T-helper 2 cell treated with Interferon-gamma antibody and Interleukin-4, amounts not matched to agents 5 μg/mL and 100 μg/mL, for 36 hours (primary cell): ENCODE measurements around the gene CLEC16A.

Experiments
- DNase-seq: peaks from one replicate; pipeline ENCODE4 v3.0.0; 2021; ENCODE audit warnings: low spot score
- H3K27ac Mint-ChIP-seq: one replicate; pipeline ENCODE4 v1.8.0; 2021; ENCODE audit warnings: mild to moderate bottlenecking, mixed read lengths
- H3K27me3 Mint-ChIP-seq: one replicate; pipeline ENCODE4 v1.8.0; 2021; ENCODE audit warnings: low read depth, mixed read lengths
- H3K36me3 Mint-ChIP-seq: one replicate; pipeline ENCODE4 v1.8.0; 2021; ENCODE audit warnings: low read depth, mixed read lengths
- H3K4me1 Mint-ChIP-seq: one replicate; pipeline ENCODE4 v1.8.0; 2021; ENCODE audit warnings: low read depth, mixed read lengths
- H3K4me3 Mint-ChIP-seq: one replicate; pipeline ENCODE4 v1.8.0; 2022; ENCODE audit warnings: mild to moderate bottlenecking, moderate library complexity, mixed read lengths
- H3K9me3 Mint-ChIP-seq: one replicate; pipeline ENCODE4 v1.8.0; 2021; ENCODE audit warnings: mixed read lengths

CLEC16A gene

DNA sequence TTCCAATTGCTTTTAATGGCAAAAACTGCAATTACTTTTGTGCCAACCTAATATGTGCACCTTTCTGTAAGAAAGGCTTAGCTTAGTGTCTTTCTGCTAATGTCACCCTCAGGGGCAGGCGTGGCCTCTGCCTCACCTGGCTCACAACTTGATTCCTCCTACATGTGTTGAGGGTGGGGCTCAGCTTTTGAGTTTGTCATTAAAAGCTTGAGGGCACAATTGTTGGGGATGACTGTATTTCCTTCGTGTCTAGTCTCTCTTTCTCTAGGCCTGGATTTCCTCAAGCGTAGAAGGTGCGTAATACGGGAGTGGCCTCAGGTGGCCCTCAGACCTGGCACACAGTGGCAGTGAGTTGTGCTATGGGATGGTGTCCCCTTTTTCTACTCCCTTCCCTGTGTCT, 94.4 kb downstream of the CLEC16A start:
- Mint-ChIP-seq H3K9me3 (no peaks in the 10 kb centered on the region), H3K4me3 (no peak overlapping the region), H3K4me1 (peaks cover 31% of the 10 kb centered on the region), H3K27ac (no peak overlapping the region), H3K36me3 (peaks cover 62% of the 10 kb centered on the region), H3K27me3 (no peaks in the 10 kb centered on the region)
- no peak for DNase-seq

DNA sequence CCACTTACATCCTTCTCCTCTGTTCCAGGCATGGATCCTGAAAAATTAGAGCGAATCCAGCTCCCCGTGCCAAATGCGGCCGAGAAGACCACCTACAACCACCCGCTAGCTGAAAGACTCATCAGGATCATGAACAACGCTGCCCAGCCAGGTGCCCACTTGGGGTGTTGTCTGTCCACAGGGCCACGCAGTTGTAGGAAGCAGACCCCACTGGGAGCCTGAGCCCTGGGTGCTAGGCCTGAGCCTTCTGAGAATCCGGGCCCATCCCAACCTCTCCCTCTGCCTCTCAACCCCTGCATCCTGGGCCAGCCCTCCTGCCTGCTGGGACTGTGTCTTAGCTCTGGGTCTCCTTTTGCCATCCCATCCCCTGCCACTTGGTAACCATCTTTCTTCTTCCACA, 95.4 kb downstream of the CLEC16A start:
- Mint-ChIP-seq H3K4me3 (no peak overlapping the region), H3K4me1 (peaks cover 22% of the 10 kb centered on the region), H3K27me3 (no peaks in the 10 kb centered on the region), H3K36me3 (peaks cover 57% of the 10 kb centered on the region), H3K9me3 (no peaks in the 10 kb centered on the region), H3K27ac (peak overlapping the region; percentile 13)
- DNase-seq = no peak

DNA sequence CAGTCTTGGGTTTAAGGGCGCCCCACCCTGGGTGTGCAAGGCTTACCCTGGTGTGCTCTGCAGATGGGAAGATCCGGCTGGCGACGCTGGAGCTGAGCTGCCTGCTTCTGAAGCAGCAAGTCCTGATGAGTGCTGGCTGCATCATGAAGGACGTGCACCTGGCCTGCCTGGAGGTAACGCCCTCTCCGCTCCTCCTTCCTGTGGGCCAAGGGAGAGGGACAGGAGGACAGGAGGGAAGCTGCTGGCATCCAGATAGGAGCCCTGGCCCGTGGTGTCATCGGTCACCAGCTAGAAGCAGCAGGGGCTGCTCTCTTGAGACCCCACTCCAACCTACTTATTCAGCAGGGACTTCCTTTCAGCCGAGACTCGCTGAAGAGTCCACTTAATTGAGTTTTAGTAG, 97.8 kb downstream of the CLEC16A start:
- peaks cover 57% of the 10 kb centered on the region for H3K36me3 Mint-ChIP-seq
- peaks cover 34% of the 10 kb centered on the region for H3K4me1 Mint-ChIP-seq
- H3K27me3 Mint-ChIP-seq = no peaks in the 10 kb centered on the region
- H3K27ac Mint-ChIP-seq = no peak overlapping the region
- no peak for DNase-seq
- no peaks in the 10 kb centered on the region for H3K9me3 Mint-ChIP-seq
- no peak overlapping the region for H3K4me3 Mint-ChIP-seq

DNA sequence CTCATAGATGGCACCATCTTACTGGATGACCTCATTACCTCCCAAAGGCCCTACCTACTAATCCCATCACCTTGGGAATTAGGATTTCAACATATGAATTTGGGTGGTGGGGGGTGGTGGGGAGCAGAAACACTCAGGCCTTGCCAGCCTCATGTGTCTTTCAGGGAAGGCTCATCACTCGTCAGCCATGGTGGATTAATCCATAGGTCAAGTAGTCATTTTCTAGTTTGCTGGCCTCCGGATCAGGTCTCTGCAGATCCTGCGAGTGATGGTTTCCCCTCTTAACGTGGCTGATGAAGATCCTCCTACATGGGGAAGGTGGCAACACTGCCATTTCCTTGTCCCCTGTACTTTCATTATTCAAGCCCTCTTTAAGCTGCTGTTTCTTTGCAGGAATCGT, 101.1 kb downstream of the CLEC16A start:
- no peaks in the 10 kb centered on the region for H3K9me3 Mint-ChIP-seq
- H3K4me3 Mint-ChIP-seq = no peak overlapping the region
- peaks cover 48% of the 10 kb centered on the region for H3K4me1 Mint-ChIP-seq
- H3K27ac Mint-ChIP-seq = no peak overlapping the region
- no peaks in the 10 kb centered on the region for H3K27me3 Mint-ChIP-seq
- peaks cover 61% of the 10 kb centered on the region for H3K36me3 Mint-ChIP-seq
- DNase-seq = no peak

DNA sequence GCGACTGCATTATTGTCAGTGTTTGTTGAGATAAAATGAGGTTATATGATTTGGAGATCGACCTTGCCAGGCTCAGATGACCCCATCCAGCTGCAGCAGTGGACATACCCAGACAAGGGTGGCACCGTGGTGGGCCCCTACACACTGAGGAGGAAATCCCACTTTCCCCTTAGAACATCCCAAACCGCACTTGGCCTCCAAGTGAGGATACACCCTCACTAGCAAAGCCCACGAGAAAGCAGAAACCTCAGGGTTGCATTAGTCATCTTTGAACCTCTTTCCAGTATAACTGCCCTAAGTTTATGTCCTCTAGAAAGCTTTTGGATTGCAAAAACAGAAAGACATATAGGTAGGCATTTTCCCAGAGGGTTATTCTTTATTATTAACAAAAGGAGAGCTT, 101.5 kb downstream of the CLEC16A start:
- Mint-ChIP-seq H3K4me1 (peaks cover 53% of the 10 kb centered on the region), H3K27me3 (no peaks in the 10 kb centered on the region), H3K4me3 (no peak overlapping the region), H3K27ac (peak overlapping the region; percentile 46), H3K9me3 (no peaks in the 10 kb centered on the region), H3K36me3 (peaks cover 61% of the 10 kb centered on the region)
- no peak for DNase-seq

DNA sequence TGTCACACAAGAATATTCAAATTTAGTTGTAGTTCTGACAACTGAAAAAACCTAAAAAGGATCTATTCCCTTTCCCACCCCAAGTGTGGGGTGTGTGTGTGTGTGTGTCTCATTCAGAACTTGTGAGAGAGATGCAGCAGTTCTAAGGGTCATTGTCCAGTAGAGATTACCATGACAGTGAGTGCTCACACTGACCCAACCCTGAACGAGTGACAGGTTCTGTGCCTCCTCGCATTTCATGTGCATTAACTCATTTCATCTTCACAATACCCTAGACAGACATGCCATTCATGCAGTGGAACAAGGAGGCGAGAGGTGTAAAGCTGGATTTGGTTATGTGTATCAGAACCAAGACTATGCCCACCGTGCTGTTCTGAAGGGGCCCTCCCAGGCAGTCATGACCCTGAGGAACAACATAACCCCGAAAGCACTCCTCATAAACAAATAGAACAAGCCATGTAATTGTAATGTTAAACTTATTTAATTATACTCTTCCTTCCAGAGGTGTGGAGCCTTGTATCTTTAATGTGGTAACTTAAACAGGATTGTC, 102.1 kb downstream of the CLEC16A start:
- no peak for DNase-seq
- H3K36me3 Mint-ChIP-seq = peaks cover 60% of the 10 kb centered on the region
- no peaks in the 10 kb centered on the region for H3K9me3 Mint-ChIP-seq
- peaks cover 59% of the 10 kb centered on the region for H3K4me1 Mint-ChIP-seq
- no peaks in the 10 kb centered on the region for H3K27me3 Mint-ChIP-seq
- peak overlapping the region; percentile 8 for H3K27ac Mint-ChIP-seq
- H3K4me3 Mint-ChIP-seq = no peak overlapping the region

DNA sequence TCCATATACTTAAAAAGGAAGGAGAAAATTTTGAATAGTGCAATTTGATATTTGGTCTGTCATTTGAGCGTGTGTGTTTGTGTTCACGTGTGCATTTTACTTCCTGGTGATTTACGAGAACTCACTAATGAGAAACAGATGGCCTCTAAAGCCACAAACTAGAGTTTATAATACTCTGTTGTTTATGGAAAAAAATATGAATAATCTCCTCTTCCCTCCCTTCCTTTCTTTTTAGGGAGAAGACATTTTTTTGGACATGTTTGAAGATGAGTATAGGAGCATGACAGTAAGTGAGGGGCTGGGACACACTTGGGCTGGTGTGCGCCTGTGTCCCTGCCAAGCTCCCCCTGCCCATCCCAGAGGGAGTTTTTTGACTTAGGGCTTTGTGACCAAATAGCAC, 102.7 kb downstream of the CLEC16A start:
- Mint-ChIP-seq H3K4me1 (peaks cover 60% of the 10 kb centered on the region), H3K27me3 (no peaks in the 10 kb centered on the region), H3K9me3 (no peaks in the 10 kb centered on the region), H3K4me3 (no peak overlapping the region), H3K27ac (peak overlapping the region; percentile 41), H3K36me3 (peaks cover 58% of the 10 kb centered on the region)
- no peak for DNase-seq

DNA sequence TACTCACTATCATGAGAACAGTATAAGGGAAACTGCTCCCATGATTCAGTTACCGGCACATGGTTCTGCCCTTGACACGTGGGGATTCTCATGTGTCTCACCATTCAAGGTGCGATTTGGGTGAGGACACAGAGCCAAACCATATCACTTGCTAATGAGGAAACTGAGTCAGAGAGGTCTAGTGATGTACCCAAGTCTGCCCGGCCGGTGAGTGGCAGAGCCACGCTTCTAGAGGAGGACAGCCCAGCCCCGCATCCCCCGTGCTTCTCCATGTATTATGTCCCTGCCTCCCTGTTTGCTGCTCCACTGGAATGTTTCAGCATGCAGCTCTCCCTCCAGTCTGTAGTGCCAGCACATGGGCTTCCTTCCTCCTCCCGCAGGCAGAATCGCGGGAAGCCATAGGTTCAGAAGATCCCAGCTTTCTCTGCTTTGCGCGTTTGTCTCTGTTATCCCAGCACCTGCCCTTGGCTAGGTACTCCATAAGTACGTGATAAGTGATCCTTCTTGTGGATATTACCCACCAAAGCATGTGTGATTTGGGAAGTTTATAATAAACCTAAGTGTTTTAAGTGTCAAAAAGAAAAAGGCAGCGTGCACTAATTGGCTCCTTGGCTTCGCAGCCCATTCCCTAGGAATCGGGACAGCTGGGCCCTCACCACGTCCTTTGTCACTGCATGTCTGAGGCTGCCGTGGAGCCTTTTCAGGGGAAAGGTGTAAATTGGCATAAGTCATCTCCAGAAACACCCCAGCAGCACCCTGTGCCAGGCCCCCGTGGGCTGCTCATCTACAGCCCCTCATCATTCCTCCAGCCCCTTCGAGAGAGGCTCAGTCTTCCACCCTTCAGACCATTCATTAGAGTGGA, 103.8 kb downstream of the CLEC16A start:
- Mint-ChIP-seq H3K27ac (no peak overlapping the region), H3K4me1 (peaks cover 70% of the 10 kb centered on the region), H3K4me3 (no peak overlapping the region), H3K36me3 (peaks cover 64% of the 10 kb centered on the region), H3K27me3 (no peaks in the 10 kb centered on the region), H3K9me3 (no peaks in the 10 kb centered on the region)
- no peak for DNase-seq

DNA sequence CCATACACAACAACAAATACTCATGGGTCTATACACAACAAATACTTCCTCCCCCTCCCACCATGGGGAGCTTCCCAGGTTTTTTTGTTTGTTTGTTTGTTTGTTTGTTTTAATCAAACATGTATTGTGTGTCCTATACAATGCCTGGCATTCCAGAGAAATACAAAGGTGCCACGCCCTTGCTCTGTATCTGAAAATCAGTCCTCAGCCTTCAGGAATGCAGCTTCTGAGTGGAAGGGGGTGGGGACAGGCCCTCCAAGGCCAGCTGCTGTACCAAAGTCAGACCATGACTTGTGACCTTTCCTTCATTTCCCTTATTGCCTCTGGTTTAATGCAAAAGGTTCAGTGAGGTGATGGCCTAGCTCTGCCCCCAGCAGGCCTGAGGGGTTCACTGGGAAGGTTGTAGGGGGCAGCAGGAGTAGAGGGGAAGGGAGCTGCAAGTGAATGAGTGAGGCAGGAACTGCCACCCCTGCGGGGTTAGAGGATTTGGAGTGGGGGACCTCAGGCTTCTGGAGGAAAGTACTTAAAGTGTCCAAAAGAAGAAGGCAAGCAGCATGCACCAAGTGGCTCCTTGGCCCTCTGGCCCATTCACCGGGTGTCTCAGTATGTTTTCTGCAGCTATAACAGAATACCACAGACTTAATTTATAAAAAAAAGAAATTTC, 105.2 kb downstream of the CLEC16A start:
- H3K27ac Mint-ChIP-seq = peak overlapping the region; percentile 43

DNA sequence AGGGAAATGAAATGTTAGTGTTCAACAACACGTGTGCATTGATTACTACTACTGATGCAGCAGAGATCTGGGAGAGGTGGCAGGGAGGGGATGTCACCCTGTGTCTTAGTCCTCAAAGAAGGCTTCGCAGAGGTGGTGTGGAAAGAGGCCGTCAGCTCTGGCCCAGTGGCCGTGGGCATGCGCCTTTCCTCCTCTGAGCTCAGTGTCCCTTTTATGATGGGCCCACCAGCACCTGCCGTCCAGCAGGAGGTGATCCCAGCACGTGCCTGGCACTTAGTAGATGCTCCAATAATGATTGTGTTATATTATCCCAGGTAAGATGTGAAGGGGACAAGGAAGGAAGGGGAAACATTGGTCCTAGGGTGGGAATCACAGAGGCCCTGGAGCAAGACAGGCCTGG, 106.2 kb downstream of the CLEC16A start:
- Mint-ChIP-seq H3K27ac (peak overlapping the region; percentile 71), H3K9me3 (no peaks in the 10 kb centered on the region), H3K27me3 (no peaks in the 10 kb centered on the region), H3K4me1 (peaks cover 85% of the 10 kb centered on the region), H3K36me3 (peaks cover 52% of the 10 kb centered on the region), H3K4me3 (peak overlapping the region; percentile 24)
- DNase-seq = no peak

More for the DNA sequence above, 105.2 kb downstream of the CLEC16A start:
- Mint-ChIP-seq H3K4me3 (no peak overlapping the region), H3K9me3 (no peaks in the 10 kb centered on the region), H3K36me3 (peaks cover 55% of the 10 kb centered on the region), H3K4me1 (peaks cover 80% of the 10 kb centered on the region), H3K27me3 (no peaks in the 10 kb centered on the region)
- no peak for DNase-seq

DNA sequence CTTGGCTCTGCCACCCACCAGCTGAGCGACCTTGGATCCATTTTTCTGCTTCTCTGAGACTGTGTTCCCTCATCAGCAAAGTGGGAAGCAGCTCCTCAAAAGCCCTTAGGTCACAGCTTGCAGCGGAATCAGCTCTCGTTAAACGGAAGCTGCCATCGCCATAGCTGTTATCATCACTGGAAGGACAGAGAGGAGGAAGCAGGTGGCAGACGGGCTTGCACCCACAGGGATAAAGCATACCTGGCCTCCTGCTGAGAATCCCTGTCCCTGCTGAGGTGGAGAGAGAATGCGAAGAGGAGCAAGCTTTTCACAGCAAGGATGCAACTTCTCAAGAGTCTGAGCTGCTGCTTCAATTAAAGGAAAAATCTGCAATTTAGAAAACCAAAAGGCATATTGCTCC, 106.6 kb downstream of the CLEC16A start:
- peaks cover 84% of the 10 kb centered on the region for H3K4me1 Mint-ChIP-seq
- DNase-seq = no peak
- peak overlapping the region; percentile 13 for H3K4me3 Mint-ChIP-seq
- no peaks in the 10 kb centered on the region for H3K27me3 Mint-ChIP-seq
- peak overlapping the region; percentile 91 for H3K27ac Mint-ChIP-seq
- H3K9me3 Mint-ChIP-seq = no peaks in the 10 kb centered on the region
- peaks cover 51% of the 10 kb centered on the region for H3K36me3 Mint-ChIP-seq

DNA sequence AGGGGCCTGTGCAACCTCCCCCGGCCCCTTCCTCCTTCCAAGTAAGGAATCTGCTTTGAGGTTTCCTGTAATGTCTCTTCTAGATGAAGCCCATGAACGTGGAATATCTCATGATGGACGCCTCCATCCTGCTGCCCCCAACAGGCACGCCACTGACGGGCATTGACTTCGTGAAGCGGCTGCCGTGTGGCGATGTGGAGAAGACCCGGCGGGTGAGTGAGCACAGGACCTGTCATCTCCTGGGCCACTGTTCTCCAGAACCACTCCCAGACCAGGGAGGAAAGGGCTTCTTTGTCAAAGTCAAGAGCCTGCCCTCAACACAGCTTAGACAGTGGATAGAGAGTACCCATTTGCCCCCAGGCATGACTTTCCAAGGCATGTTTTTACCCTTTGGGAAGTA, 107.1 kb downstream of the CLEC16A start:
- DNase-seq = no peak
- peak overlapping the region; percentile 61 for H3K4me3 Mint-ChIP-seq
- H3K9me3 Mint-ChIP-seq = no peaks in the 10 kb centered on the region
- peaks cover 85% of the 10 kb centered on the region for H3K4me1 Mint-ChIP-seq
- no peaks in the 10 kb centered on the region for H3K27me3 Mint-ChIP-seq
- H3K36me3 Mint-ChIP-seq = peaks cover 53% of the 10 kb centered on the region
- peak overlapping the region; percentile 91 for H3K27ac Mint-ChIP-seq

DNA sequence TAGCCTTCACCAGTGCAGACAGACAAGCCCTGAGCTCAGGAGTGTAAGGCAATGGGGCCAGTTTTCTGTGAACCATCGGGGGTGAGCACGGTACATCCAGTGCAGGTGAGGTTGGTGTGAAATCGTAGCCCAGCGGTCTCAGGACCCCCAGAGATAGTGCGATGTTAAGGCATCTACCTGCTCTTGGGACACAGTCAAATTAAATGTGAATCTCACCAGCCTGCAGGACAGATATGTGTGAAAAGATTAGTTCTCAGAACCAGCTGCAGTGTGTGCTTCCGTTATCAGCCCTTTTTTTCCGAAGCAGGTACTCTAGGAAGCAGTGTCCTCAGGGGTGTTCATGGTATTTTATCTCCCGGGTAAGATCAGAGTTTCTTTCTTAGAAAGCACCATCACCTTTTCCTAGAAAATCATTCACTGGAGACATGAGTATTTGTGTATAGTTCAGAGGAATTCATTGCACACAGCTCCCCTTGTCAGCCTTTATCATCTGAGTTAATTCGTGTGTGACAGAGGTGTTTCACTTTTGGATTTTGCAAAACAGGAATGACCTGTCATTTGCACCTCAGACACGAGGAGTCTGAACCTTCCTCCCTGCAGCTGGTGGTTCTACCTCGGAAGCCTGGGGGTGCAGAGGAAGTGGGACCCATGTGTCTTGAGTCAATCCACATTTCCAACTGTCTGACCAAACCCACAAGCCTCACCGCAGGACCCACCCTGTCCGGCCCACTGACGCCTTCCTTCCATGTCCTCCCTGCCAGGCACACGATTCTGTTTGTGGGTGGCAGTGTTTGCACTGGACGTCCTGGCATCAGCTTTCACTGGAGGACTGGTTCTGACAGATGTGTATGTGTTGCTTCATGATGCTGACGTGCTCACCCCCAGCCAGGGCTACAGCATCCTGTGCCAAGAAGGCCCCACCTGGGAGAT, 107.8 kb downstream of the CLEC16A start:
- H3K27me3 Mint-ChIP-seq = no peaks in the 10 kb centered on the region
- H3K4me3 Mint-ChIP-seq = peak overlapping the region; percentile 61
- H3K27ac Mint-ChIP-seq = peak overlapping the region; percentile 91
- peaks cover 53% of the 10 kb centered on the region for H3K36me3 Mint-ChIP-seq
- H3K4me1 Mint-ChIP-seq = peaks cover 85% of the 10 kb centered on the region
- peak; percentile 91 for DNase-seq
- no peaks in the 10 kb centered on the region for H3K9me3 Mint-ChIP-seq
